Kidney (tissue), 14 donors: ENCODE results near the gene MAP3K21. TPM values are rescaled to one million over a fixed set of nuclear protein-coding genes. Genes with fewer than 3 reads are reported as not detected.

Source experiments
- DNase-seq, 5 donors: peaks; one replicate each; pipeline ENCODE4 v3.0.0-alpha.2; 2013 to 2020
- FAIRE-seq: peaks from 2 replicates; lab custom pipeline; 2012; peaks lifted over from hg19 to GRCh38; lab: Jason Lieb, UNC
- H3K27ac ChIP-seq, 2 donors: one replicate each; pipeline ENCODE4 v1.7.0; 2013; ENCODE audit warnings: low read depth in 2 of 2, low read length in 2 of 2, inconsistent platforms in 1 of 2
- H3K27me3 ChIP-seq: one replicate; pipeline ENCODE4 v1.7.1; 2013; ENCODE audit warnings: low read length, inconsistent platforms; ENCODE audit not compliant: control insufficient read depth, insufficient read depth
- H3K36me3 ChIP-seq, 3 donors: one replicate each; pipeline versions ENCODE4 v1.7.0 to v1.7.1; 2013; ENCODE audit warnings: low read length in 3 of 3, control low read depth in 1 of 3, inconsistent platforms in 1 of 3; ENCODE audit not compliant: insufficient read depth in 3 of 3, control insufficient read depth in 2 of 3
- H3K4me1 ChIP-seq, 3 donors: one replicate each; pipeline versions ENCODE4 v1.7.0 to v1.7.1; 2013; ENCODE audit warnings: low read length in 3 of 3, inconsistent platforms in 1 of 3, low read depth in 1 of 3; ENCODE audit not compliant: control insufficient read depth in 2 of 3, insufficient read depth in 2 of 3
- H3K4me3 ChIP-seq, 3 donors: one replicate each; pipeline versions ENCODE4 v1.7.0 to v1.8.1; 2013; ENCODE audit warnings: low read length in 3 of 3, control low read depth in 1 of 3, inconsistent platforms in 1 of 3
- H3K9ac ChIP-seq, 3 donors: one replicate each; pipeline versions ENCODE4 v1.7.0 to v1.7.1; 2013; ENCODE audit warnings: low read length in 3 of 3, control low read depth in 1 of 3, inconsistent platforms in 1 of 3
- H3K9me3 ChIP-seq, 3 donors: one replicate each; pipeline versions ENCODE4 v1.7.0 to v1.7.1; 2013; ENCODE audit warnings: low read length in 3 of 3, control low read depth in 1 of 3, inconsistent platforms in 1 of 3; ENCODE audit not compliant: control insufficient read depth in 2 of 3, insufficient read depth in 1 of 3
- intact Hi-C: fragments of 100-400 bp; cut with DNase I; formaldehyde crosslinking; loops from one replicate; pipeline ENCODE4 v1.11.1; 2022
- polyA plus RNA-seq: library from polyadenylated mRNA; stranded (reverse); fragments of 350-450 nt; fragmentation: Illumina TruSeq; extraction: RNeasy Lipid Tissue Mini Kit (QIAGEN cat#74804); gene quantifications from one replicate; pipeline ENCODE4 v1.2.3, GENCODE V29; 2014; ENCODE audit warnings: low read depth, low replicate concordance; ENCODE audit not compliant: insufficient read depth
- total RNA-seq: library from RNA; stranded (reverse); fragmentation: NEBNext Ultra II Directional; extraction: Animal tissue kit (Norgen Biotek cat#: 25700); gene quantifications from one replicate; pipeline ENCODE4 v1.2.1, GENCODE V29; 2021
- TF ChIP-seq, protein P1 (sequence below): IDR thresholded peaks from 3 replicates; pipeline ENCODE4 v1.5.1; 2012; ENCODE audit warnings: mild to moderate bottlenecking, moderate library complexity, borderline replicate concordance; ENCODE audit not compliant: insufficient read depth; ENCODE audit errors: extremely low read depth
- donor health status: control.
- donor health status: control.
- donor health status: control.
- donor health status: control.
- donor health status: control.
- donor health status: DM: yes; HTN: yes; CAD: no.
- donor health status: Normal renal cell carcinoma (clear cell type).

The MAP3K21 gene
- total and polyA plus RNA-seq, 2 donors from 2014 or later = 7.4 to 21.6 TPM

DNA sequence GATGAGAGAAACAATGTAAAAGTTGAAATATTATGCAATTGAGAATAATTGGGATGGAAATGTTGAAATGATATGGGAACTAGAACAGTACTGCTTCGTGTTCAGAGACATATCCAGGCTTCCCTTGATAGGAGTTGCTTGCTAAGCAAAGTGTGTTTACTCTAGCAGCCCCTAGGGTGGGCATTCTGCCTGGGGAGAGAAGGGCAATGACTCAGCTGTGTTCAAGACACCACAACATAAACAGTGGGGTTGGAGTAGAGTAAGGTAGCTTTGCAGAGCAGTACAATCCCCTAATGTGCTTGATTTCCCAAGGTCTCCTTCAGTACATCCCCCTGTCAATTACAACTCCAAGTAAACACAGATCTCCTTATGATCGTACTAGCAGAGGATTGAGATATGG is 27.2 kb upstream of the MAP3K21 start:
- Histone ChIP-seq H3K4me1 (no peaks in the 10 kb centered on the region), H3K4me3 (no peak overlapping the region), H3K9me3 (peaks cover 0 to 2% (median 0%) of the 10 kb centered on the region in 3 donors), H3K27me3 (no peaks in the 10 kb centered on the region), H3K27ac (no peak overlapping the region), H3K9ac (no peak overlapping the region), H3K36me3 (no peaks in the 10 kb centered on the region)
- DNase-seq = no peak
- no peak for FAIRE-seq
- TF ChIP-seq, protein P1, sequence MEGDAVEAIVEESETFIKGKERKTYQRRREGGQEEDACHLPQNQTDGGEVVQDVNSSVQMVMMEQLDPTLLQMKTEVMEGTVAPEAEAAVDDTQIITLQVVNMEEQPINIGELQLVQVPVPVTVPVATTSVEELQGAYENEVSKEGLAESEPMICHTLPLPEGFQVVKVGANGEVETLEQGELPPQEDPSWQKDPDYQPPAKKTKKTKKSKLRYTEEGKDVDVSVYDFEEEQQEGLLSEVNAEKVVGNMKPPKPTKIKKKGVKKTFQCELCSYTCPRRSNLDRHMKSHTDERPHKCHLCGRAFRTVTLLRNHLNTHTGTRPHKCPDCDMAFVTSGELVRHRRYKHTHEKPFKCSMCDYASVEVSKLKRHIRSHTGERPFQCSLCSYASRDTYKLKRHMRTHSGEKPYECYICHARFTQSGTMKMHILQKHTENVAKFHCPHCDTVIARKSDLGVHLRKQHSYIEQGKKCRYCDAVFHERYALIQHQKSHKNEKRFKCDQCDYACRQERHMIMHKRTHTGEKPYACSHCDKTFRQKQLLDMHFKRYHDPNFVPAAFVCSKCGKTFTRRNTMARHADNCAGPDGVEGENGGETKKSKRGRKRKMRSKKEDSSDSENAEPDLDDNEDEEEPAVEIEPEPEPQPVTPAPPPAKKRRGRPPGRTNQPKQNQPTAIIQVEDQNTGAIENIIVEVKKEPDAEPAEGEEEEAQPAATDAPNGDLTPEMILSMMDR = no peak
- intact Hi-C loops = no loop called here

DNA sequence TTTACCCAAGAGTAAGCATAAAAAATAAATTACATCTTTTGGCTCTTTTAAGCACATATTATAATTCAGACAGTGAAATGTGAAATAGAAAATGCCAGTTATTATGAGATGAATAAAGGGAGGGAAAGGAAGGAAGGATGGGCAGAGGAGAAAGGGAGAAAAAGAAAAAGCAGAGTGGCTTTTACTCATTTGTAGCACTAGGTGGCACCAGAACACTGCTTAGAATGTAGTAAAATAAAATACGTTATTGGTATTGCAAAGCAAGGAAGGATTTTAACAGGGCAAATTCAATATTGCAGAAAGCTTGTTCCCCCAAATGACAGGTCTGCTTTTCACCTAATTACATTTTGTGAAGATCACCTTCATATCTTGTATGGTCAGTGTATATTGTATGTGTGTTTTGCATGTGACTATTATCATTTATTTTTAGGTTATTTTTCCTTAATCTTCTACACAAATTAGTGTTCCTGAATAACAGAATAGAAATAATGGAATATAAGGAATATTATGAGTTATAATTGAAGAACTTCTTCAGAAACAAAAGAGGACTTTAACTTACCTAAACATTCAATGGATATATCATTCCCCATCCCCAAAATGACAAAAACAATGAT is 22.9 kb upstream of the MAP3K21 start:
- TF ChIP-seq, protein P1 = peak; percentile 78
- H3K9ac ChIP-seq = no peak overlapping the region
- intact Hi-C loops = no loop called here
- peaks cover 0 to 3% (median 2%) of the 10 kb centered on the region in 3 donors for H3K9me3 ChIP-seq
- no peaks in the 10 kb centered on the region for H3K27me3 ChIP-seq
- H3K36me3 ChIP-seq = no peaks in the 10 kb centered on the region
- H3K4me1 ChIP-seq = peaks cover 0 to 7% (median 0%) of the 10 kb centered on the region in 3 donors
- no peak overlapping the region for H3K4me3 ChIP-seq
- no peak overlapping the region for H3K27ac ChIP-seq
- peak in 2 of 5 donors; percentile 35 to 53 for DNase-seq
- peak; percentile 91 for FAIRE-seq

DNA sequence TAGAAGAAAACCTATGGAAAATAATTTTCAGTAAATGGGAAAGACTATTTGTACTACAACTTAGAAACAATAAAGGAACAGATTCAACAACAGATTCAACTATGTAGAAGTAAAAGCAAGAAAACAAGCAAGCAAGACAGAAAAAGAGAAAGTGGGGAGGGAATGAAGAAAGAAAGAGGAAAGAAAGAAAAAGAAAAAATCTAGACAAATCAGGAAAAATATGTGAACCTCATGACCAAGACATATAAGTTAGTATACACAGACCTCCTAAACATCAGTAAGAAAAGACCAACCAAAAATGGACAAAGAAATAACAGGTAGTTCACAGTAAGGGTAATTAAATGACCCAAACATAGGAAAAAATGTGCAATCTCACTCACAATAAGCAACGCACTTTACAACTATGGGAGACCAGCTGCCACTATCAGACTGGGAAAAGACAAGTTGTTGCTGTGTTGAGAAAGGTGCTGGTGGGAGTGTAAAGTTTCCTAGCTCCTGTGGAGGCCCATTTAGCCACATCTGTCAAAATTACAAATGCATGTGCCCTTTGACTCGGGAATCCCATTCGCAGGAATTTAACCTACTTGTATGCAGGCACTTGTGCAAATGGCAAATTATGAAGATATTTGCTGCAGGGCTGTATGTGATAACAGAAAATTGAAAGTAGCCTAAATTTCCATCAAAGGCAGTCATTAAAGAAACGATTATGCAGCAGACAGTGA is 13.9 kb upstream of the MAP3K21 start:
- Histone ChIP-seq H3K9ac (no peak overlapping the region), H3K4me1 (peaks cover 0 to 16% (median 0%) of the 10 kb centered on the region in 3 donors), H3K27ac (peak overlapping the region in 1 of 2 donors; percentile 14), H3K27me3 (no peaks in the 10 kb centered on the region), H3K9me3 (no peaks in the 10 kb centered on the region), H3K36me3 (no peaks in the 10 kb centered on the region), H3K4me3 (no peak overlapping the region)
- intact Hi-C loops = no loop called here
- TF ChIP-seq, protein P1 = no peak
- no peak for DNase-seq
- no peak for FAIRE-seq
